ENCODE measurements around the gene ROR2. TPM values are rescaled to one million over a fixed set of nuclear protein-coding genes. Genes with fewer than 3 reads are reported as not detected.

ROR2 gene
- total RNA-seq, 1 donor = 13.8 TPM

- no peaks in the 10 kb centered on the region for H3K79me2 ChIP-seq (ENCODE audit: insufficient read depth, low read length)
- TF ChIP-seq CTCF (IDR thresholded peaks at IDR 0.05; ENCODE audit: extremely low read depth, low read depth, low read length) = no peak
- no peaks in the 10 kb centered on the region for H3K4me1 ChIP-seq (ENCODE audit: insufficient read depth, low read length)
Measured at GRCh38 chr9:91935066-91935749, 14.8 kb downstream of the ROR2 start.

GRCh38 chr9:91934654-91935053, 15.4 kb downstream of the ROR2 start:
- Histone ChIP-seq H3K27me3 (ENCODE audit: insufficient read depth, low read length) (peaks cover 3% of the 10 kb centered on the region), H2AFZ (ENCODE audit: low read length) (no peak overlapping the region), H3K4me3 (ENCODE audit: insufficient read depth, low read length) (no peak overlapping the region), H3K27ac (ENCODE audit: low read depth, low read length) (no peak overlapping the region), H4K20me1 (ENCODE audit: insufficient read depth, low read length) (no peaks in the 10 kb centered on the region), H3K4me2 (ENCODE audit: insufficient read depth, low read length) (no peak overlapping the region), H3K79me2 (ENCODE audit: insufficient read depth, low read length) (no peaks in the 10 kb centered on the region), H3K4me1 (ENCODE audit: insufficient read depth, low read length) (no peaks in the 10 kb centered on the region), H3K9me3 (ENCODE audit: low read depth, low read length) (peaks cover 8% of the 10 kb centered on the region), H3K36me3 (ENCODE audit: insufficient read depth, low read length) (no peaks in the 10 kb centered on the region)
- DNase-seq (ENCODE audit: insufficient read length, low spot score, missing footprints) = no peak
- no peak for TF ChIP-seq CTCF (IDR thresholded peaks at IDR 0.05; ENCODE audit: extremely low read depth, low read depth, low read length)

More at GRCh38 chr9:91935066-91935749, 14.8 kb downstream of the ROR2 start:
- Histone ChIP-seq H4K20me1 (ENCODE audit: insufficient read depth, low read length) (no peaks in the 10 kb centered on the region), H3K27ac (ENCODE audit: low read depth, low read length) (no peak overlapping the region), H3K27me3 (ENCODE audit: insufficient read depth, low read length) (peaks cover 3% of the 10 kb centered on the region), H3K4me2 (ENCODE audit: insufficient read depth, low read length) (no peak overlapping the region), H3K9me3 (ENCODE audit: low read depth, low read length) (peaks cover 4% of the 10 kb centered on the region), H2AFZ (ENCODE audit: low read length) (no peak overlapping the region), H3K36me3 (ENCODE audit: insufficient read depth, low read length) (no peaks in the 10 kb centered on the region), H3K4me3 (ENCODE audit: insufficient read depth, low read length) (no peak overlapping the region)
- DNase-seq (ENCODE audit: insufficient read length, low spot score, missing footprints) = no peak

- Histone ChIP-seq H3K36me3 (ENCODE audit: insufficient read depth, low read length) (no peaks in the 10 kb centered on the region), H4K20me1 (ENCODE audit: insufficient read depth, low read length) (no peaks in the 10 kb centered on the region), H3K4me3 (ENCODE audit: insufficient read depth, low read length) (no peak overlapping the region), H2AFZ (ENCODE audit: low read length) (no peak overlapping the region), H3K79me2 (ENCODE audit: insufficient read depth, low read length) (no peaks in the 10 kb centered on the region), H3K27ac (ENCODE audit: low read depth, low read length) (no peak overlapping the region), H3K4me2 (ENCODE audit: insufficient read depth, low read length) (no peak overlapping the region), H3K27me3 (ENCODE audit: insufficient read depth, low read length) (no peaks in the 10 kb centered on the region), H3K9me3 (ENCODE audit: low read depth, low read length) (peaks cover 14% of the 10 kb centered on the region), H3K4me1 (ENCODE audit: insufficient read depth, low read length) (no peaks in the 10 kb centered on the region)
- DNase-seq (ENCODE audit: insufficient read length, low spot score, missing footprints) = no peak
- no peak for TF ChIP-seq CTCF (IDR thresholded peaks at IDR 0.05; ENCODE audit: extremely low read depth, low read depth, low read length)
Measured at GRCh38 chr9:91933556-91934352, 16.3 kb downstream of the ROR2 start.

GRCh38 chr9:91930475-91930874, 19.6 kb downstream of the ROR2 start:
- no peak for TF ChIP-seq CTCF (IDR thresholded peaks at IDR 0.05; ENCODE audit: extremely low read depth, low read depth, low read length)
- Histone ChIP-seq H3K27ac (ENCODE audit: low read depth, low read length) (no peak overlapping the region), H4K20me1 (ENCODE audit: insufficient read depth, low read length) (no peaks in the 10 kb centered on the region), H3K4me3 (ENCODE audit: insufficient read depth, low read length) (no peak overlapping the region), H3K4me1 (ENCODE audit: insufficient read depth, low read length) (no peaks in the 10 kb centered on the region), H2AFZ (ENCODE audit: low read length) (no peak overlapping the region), H3K36me3 (ENCODE audit: insufficient read depth, low read length) (no peaks in the 10 kb centered on the region), H3K79me2 (ENCODE audit: insufficient read depth, low read length) (no peaks in the 10 kb centered on the region), H3K4me2 (ENCODE audit: insufficient read depth, low read length) (no peak overlapping the region), H3K27me3 (ENCODE audit: insufficient read depth, low read length) (no peaks in the 10 kb centered on the region), H3K9me3 (ENCODE audit: low read depth, low read length) (peaks cover 14% of the 10 kb centered on the region)
- no peak for DNase-seq (ENCODE audit: insufficient read length, low spot score, missing footprints)

Data from osteoblast (primary cell).